Gastrocnemius medialis (tissue), 4 donors: ENCODE results near the gene STON1. TPM values are rescaled to one million over a fixed set of nuclear protein-coding genes. Genes with fewer than 3 reads are reported as not detected.

Experiments used
- ATAC-seq, 2 donors: fragments of 150-250 bp; one replicate each; pipeline ENCODE4 v1.9.1; 2016
- DNase-seq, 2 donors: peaks; one replicate each; pipeline ENCODE4 v3.0.0-alpha.2; 2019
- H3K27ac ChIP-seq, 4 donors: fragments of 200-600 bp; sonication (generic); 1 replicate in 1 of 4; 2 replicates in 3 of 4; pipeline ENCODE4 v1.5.1; 2016 to 2018; ENCODE audit warnings: mild to moderate bottlenecking in 2 of 4, moderate library complexity in 1 of 4
- H3K27me3 ChIP-seq, 3 donors: fragments of 200-600 bp; sonication (generic) in 2 of 3; 1 replicate in 1 of 3; 2 replicates in 2 of 3; pipeline versions ENCODE4 v1.5.1 to v1.6.0; 2016 to 2019; ENCODE audit warnings: mild to moderate bottlenecking in 1 of 3, moderate library complexity in 1 of 3
- H3K36me3 ChIP-seq, 2 donors: fragments of 200-600 bp; sonication (generic) in 1 of 2; one replicate each; pipeline ENCODE4 v1.5.1; 2017 to 2018
- H3K4me1 ChIP-seq, 2 donors: fragments of 200-600 bp; sonication (generic) in 1 of 2; one replicate each; pipeline ENCODE4 v1.5.1; 2016 to 2017; ENCODE audit warnings: mild to moderate bottlenecking in 2 of 2
- H3K4me3 ChIP-seq, 4 donors: fragments of 200-600 bp; sonication (generic) in 3 of 4; 1 replicate in 1 of 4; 2 replicates in 3 of 4; pipeline ENCODE4 v1.5.1; 2016 to 2019; ENCODE audit warnings: mild to moderate bottlenecking in 2 of 4
- H3K9me3 ChIP-seq, 3 donors: fragments of 200-600 bp; sonication (generic) in 2 of 3; 1 replicate in 1 of 3; 2 replicates in 2 of 3; pipeline ENCODE4 v1.5.1; 2016 to 2019
- CTCF ChIP-seq, 5 experiments: fragments of 450-650 bp in 3 of 5; fragments of 200-600 bp in 2 of 5; sonication (generic) in 2 of 5; IDR thresholded peaks in 4 of 5; conservative IDR thresholded peaks in 1 of 5; 1 replicate in 4 of 5; 2 replicates in 1 of 5; pipeline ENCODE4 v1.5.1; 2016 to 2019; ENCODE audit warnings: antibody characterized with exemption in 5 of 5, mild to moderate bottlenecking in 3 of 5, moderate library complexity in 3 of 5
- POLR2A ChIP-seq, 2 donors: fragments of 450-650 bp; IDR thresholded peaks; one replicate each; pipeline ENCODE4 v1.6.1; 2017; ENCODE audit warnings: antibody characterized with exemption in 2 of 2, mild to moderate bottlenecking in 2 of 2, moderate library complexity in 2 of 2
- in situ Hi-C, 4 donors: fragments of 200-750 bp; cut with MboI; loops; one replicate each; pipeline versions ENCODE4 v1.15.0 to v1.8.0; 2017; ENCODE audit warnings: low sequenced_read_pairs in 4 of 4
- intact Hi-C: fragments of 100-400 bp; cut with DNase I; formaldehyde crosslinking; loops from one replicate; pipeline ENCODE4 v1.15.1; 2023; ENCODE audit warnings: low total_unique reads
- total RNA-seq, 4 donors: library from RNA; depleted of rRNA; stranded (reverse); fragments of >200 nt; gene quantifications; one replicate each; pipeline versions ENCODE4 v1.1.0 to v1.2.3, GENCODE V29; 2016

The STON1 gene
- total RNA-seq, 4 donors from 2014 or later = 2.6 to 5.2 (median 3.5) TPM

- Histone ChIP-seq H3K9me3 (peaks cover 0 to 4% (median 0%) of the 10 kb centered on the region in 3 donors), H3K27me3 (no peaks in the 10 kb centered on the region), H3K27ac (no peak overlapping the region), H3K36me3 (no peaks in the 10 kb centered on the region), H3K4me3 (no peak overlapping the region), H3K4me1 (no peaks in the 10 kb centered on the region)
- ATAC-seq (no peak), DNase-seq (no peak)
- in situ Hi-C loops (no loop called here), intact Hi-C loops (no loop called here)
- TF ChIP-seq POLR2A (IDR thresholded peaks at IDR 0.05) (no peak), CTCF (IDR thresholded peaks at IDR 0.05 in 4 of 5, conservative IDR thresholded peaks at IDR 0.05 in 1 of 5) (no peak)
Observed at GRCh38 chr2:48633143-48633542, 103.2 kb downstream of the STON1 start.

- in situ Hi-C loops = no loop called here
Observed at GRCh38 chr2:48635786-48636185, 105.8 kb downstream of the STON1 start.

GRCh38 chr2:48638261-48638660 lies 108.3 kb downstream of the STON1 start:
- Histone ChIP-seq H3K4me3 (no peak overlapping the region), H3K4me1 (no peaks in the 10 kb centered on the region), H3K9me3 (peaks cover 0 to 4% (median 0%) of the 10 kb centered on the region in 3 donors), H3K27me3 (no peaks in the 10 kb centered on the region), H3K36me3 (no peaks in the 10 kb centered on the region), H3K27ac (no peak overlapping the region)
- intact Hi-C loops = no loop called here
- ATAC-seq (no peak), DNase-seq (no peak)
- no peak for TF ChIP-seq CTCF (IDR thresholded peaks at IDR 0.05 in 4 of 5, conservative IDR thresholded peaks at IDR 0.05 in 1 of 5)
- TF ChIP-seq POLR2A (IDR thresholded peaks at IDR 0.05) = no peak
- in situ Hi-C loops = no loop called here

More at GRCh38 chr2:48635786-48636185, 105.8 kb downstream of the STON1 start:
- H3K36me3 ChIP-seq = no peaks in the 10 kb centered on the region
- TF ChIP-seq CTCF (IDR thresholded peaks at IDR 0.05 in 4 of 5, conservative IDR thresholded peaks at IDR 0.05 in 1 of 5) (no peak), POLR2A (IDR thresholded peaks at IDR 0.05) (no peak)
- H3K4me1 ChIP-seq = no peaks in the 10 kb centered on the region
- H3K4me3 ChIP-seq = no peak overlapping the region
- no peak overlapping the region for H3K27ac ChIP-seq
- no peaks in the 10 kb centered on the region for H3K27me3 ChIP-seq
- intact Hi-C loops = no loop called here
- DNase-seq (no peak), ATAC-seq (no peak)
- H3K9me3 ChIP-seq = peaks cover 0 to 4% (median 0%) of the 10 kb centered on the region in 3 donors

Other genes with a start within 250 kb of the STON1 start
- gene FOXN2, start 215.5 kb upstream of the STON1 start, total RNA-seq = 10 to 100 TPM; 15.8 to 25.5 (median 17.9) TPM
- 10 to 100 TPM in 2 of 4 donors, 1 to 10 TPM in 2; 7.5 to 13.5 (median 9.4) TPM for gene PPP1R21, start 89.4 kb upstream of the STON1 start, total RNA-seq
- 1 to 10 TPM in 1 of 4 donors, under 1 TPM in 1, not detected in 2; 0.16 to 1.8 TPM for gene GTF2A1L, start 87.7 kb downstream of the STON1 start, total RNA-seq
- not detected for gene LHCGR, start 225.6 kb downstream of the STON1 start, total RNA-seq